SK-N-SH (cell line): ENCODE measurements around the gene CCNC. TPM values are rescaled to one million over a fixed set of nuclear protein-coding genes. Genes with fewer than 3 reads are reported as not detected.

Experiments used
- CTCF ChIA-PET: fragments of 300-600, 350-600 bp; formaldehyde crosslinking; extraction: SDS; loops from one replicate; lab custom pipeline; 2021; lab: Yijun Ruan, JAX
- POLR2A ChIA-PET: fragments of 350-600 bp; sonication (Branson Sonifier 250); formaldehyde crosslinking; extraction: SDS; loops from one replicate; lab custom pipeline; 2020; ENCODE audit warnings: antibody characterized with exemption, inconsistent platforms; lab: Yijun Ruan, JAX
- DNase-seq: peaks from one replicate; pipeline ENCODE4 v3.0.0; 2012
- H2AFZ ChIP-seq: fragments of 200-600 bp; sonication (generic); 2 replicates; pipeline ENCODE4 v1.8.1; 2016; ENCODE audit warnings: antibody characterized with exemption, mild to moderate bottlenecking, low read depth
- H3F3A ChIP-seq: fragments of 200-600 bp; sonication (generic); replicated peaks from 2 replicates; pipeline ENCODE3; 2016; ENCODE audit warnings: antibody characterized with exemption, mild to moderate bottlenecking; ENCODE audit not compliant: insufficient read depth
- H3K27ac ChIP-seq, 2 experiments: fragments of 200-500 bp in 1 of 2; fragments of 200-600 bp in 1 of 2; sonication (Bioruptor generic) in 1 of 2; sonication (generic), shearing (Covaris generic) in 1 of 2; 2 replicates each; pipeline versions ENCODE4 v1.5.1 to v1.6.1; 2014 to 2016; ENCODE audit warnings: low read depth in 2 of 2, inconsistent platforms in 1 of 2, low read length in 1 of 2, mild to moderate bottlenecking in 1 of 2, mixed read lengths in 1 of 2
- H3K27me3 ChIP-seq: fragments of 200-600 bp; sonication (generic), shearing (Covaris generic); 2 replicates; pipeline ENCODE4 v1.6.1; 2016; ENCODE audit warnings: mixed run types; ENCODE audit not compliant: insufficient read depth
- H3K36me3 ChIP-seq, 2 experiments: fragments of 200-500 bp in 1 of 2; fragments of 200-600 bp in 1 of 2; sonication (Bioruptor generic) in 1 of 2; sonication (generic) in 1 of 2; replicated peaks in 1 of 2; 2 replicates each; pipeline versions ENCODE3 to v1.5.1; 2014 to 2016; ENCODE audit warnings: low read length in 1 of 2, mild to moderate bottlenecking in 1 of 2; ENCODE audit not compliant: insufficient read depth in 2 of 2, control insufficient read depth in 1 of 2
- H3K4me1 ChIP-seq, 2 experiments: fragments of 200-500 bp in 1 of 2; fragments of 200-600 bp in 1 of 2; sonication (Bioruptor generic) in 1 of 2; sonication (generic), shearing (Covaris generic) in 1 of 2; 2 replicates each; pipeline versions ENCODE4 v1.5.1 to v1.6.1; 2014 to 2016; ENCODE audit warnings: low read depth in 1 of 2, low read length in 1 of 2, mixed run types in 1 of 2; ENCODE audit not compliant: insufficient read depth in 2 of 2, control insufficient read depth in 1 of 2
- H3K4me2 ChIP-seq: fragments of 200-600 bp; sonication (generic), shearing (Covaris generic); 2 replicates; pipeline ENCODE4 v1.6.1; 2017; ENCODE audit warnings: mixed run types
- H3K4me3 ChIP-seq, 2 experiments: fragments of 200-500 bp in 1 of 2; fragments of 200-600 bp in 1 of 2; sonication (Bioruptor generic) in 1 of 2; sonication (generic), shearing (Covaris generic) in 1 of 2; 2 replicates each; pipeline versions ENCODE4 v1.5.1 to v1.8.1; 2014 to 2016; ENCODE audit warnings: low read depth in 2 of 2, inconsistent platforms in 1 of 2, low read length in 1 of 2, mild to moderate bottlenecking in 1 of 2, mixed read lengths in 1 of 2, moderate library complexity in 1 of 2
- H3K79me2 ChIP-seq: fragments of 200-600 bp; sonication (generic); 2 replicates; pipeline ENCODE4 v1.8.1; 2017; ENCODE audit warnings: mild to moderate bottlenecking; ENCODE audit not compliant: insufficient read depth
- H3K9ac ChIP-seq: fragments of 200-600 bp; sonication (generic); 2 replicates; pipeline ENCODE4 v1.6.1; 2017; ENCODE audit warnings: mixed run types
- H3K9me2 ChIP-seq: fragments of 200-600 bp; sonication (generic); 2 replicates; pipeline ENCODE4 v1.6.1; 2017; ENCODE audit warnings: mixed run types
- H3K9me3 ChIP-seq: fragments of 200-600 bp; sonication (generic); 2 replicates; pipeline ENCODE4 v1.6.1; 2017; ENCODE audit warnings: mixed run types, mild to moderate bottlenecking, moderate library complexity
- H4K20me1 ChIP-seq: fragments of 200-600 bp; sonication (generic); 2 replicates; pipeline ENCODE4 v1.6.1; 2017; ENCODE audit warnings: mild to moderate bottlenecking, mixed run types; ENCODE audit not compliant: insufficient read depth
- ELF1 ChIP-seq: IDR thresholded peaks from 2 replicates; pipeline ENCODE4 v1.4.0; 2012
- EZH2phosphoT487 ChIP-seq: fragments of 200-600 bp; sonication (generic); IDR thresholded peaks from 2 replicates; pipeline ENCODE4 v1.6.1; 2017; ENCODE audit warnings: low read depth, mixed run types, mild to moderate bottlenecking, antibody characterized with exemption, moderate library complexity, borderline replicate concordance
- FOSL2 ChIP-seq: IDR thresholded peaks from 2 replicates; pipeline ENCODE4 v1.4.0; 2012; ENCODE audit warnings: low read depth, mild to moderate bottlenecking, moderate library complexity, borderline replicate concordance
- FOXJ3 ChIP-seq: sonication (generic); formaldehyde crosslinking; IDR thresholded peaks from 2 replicates; pipeline ENCODE4 v1.5.1; 2020; ENCODE audit warnings: mild to moderate bottlenecking, missing genetic modification reagents
- FOXM1 ChIP-seq: IDR thresholded peaks from 2 replicates; pipeline ENCODE4 v1.4.0; 2012; ENCODE audit warnings: low read depth, mild to moderate bottlenecking
- JUND ChIP-seq: IDR thresholded peaks from 2 replicates; pipeline ENCODE4 v1.4.0; 2012
- MEF2A ChIP-seq: IDR thresholded peaks from 2 replicates; pipeline ENCODE4 v1.4.0; 2012; ENCODE audit warnings: low read depth, borderline replicate concordance
- MXI1 ChIP-seq: IDR thresholded peaks from 2 replicates; pipeline ENCODE4 v1.6.1; 2012; ENCODE audit warnings: mild to moderate bottlenecking, low read depth, low read length, improper control_type of control experiment
- NFIC ChIP-seq: IDR thresholded peaks from 2 replicates; pipeline ENCODE4 v1.4.0; 2012; ENCODE audit warnings: borderline replicate concordance
- POLR2AphosphoS5 ChIP-seq: IDR thresholded peaks from 2 replicates; pipeline ENCODE4 v1.6.1; 2012; ENCODE audit warnings: low read depth, low read length
- RAD21 ChIP-seq: IDR thresholded peaks from 2 replicates; pipeline ENCODE4 v1.6.1; 2012; ENCODE audit warnings: mild to moderate bottlenecking, low read length
- RCOR1 ChIP-seq: fragments of 150-350 bp; IDR thresholded peaks from 2 replicates; pipeline ENCODE4 v1.6.1; 2017; ENCODE audit warnings: antibody characterized with exemption, low read length
- SMC3 ChIP-seq: IDR thresholded peaks from 2 replicates; pipeline ENCODE4 v1.6.1; 2012; ENCODE audit warnings: low read depth, low read length, improper control_type of control experiment
- TAF1 ChIP-seq: IDR thresholded peaks from 2 replicates; pipeline ENCODE4 v1.6.1; 2012; ENCODE audit warnings: low read depth, mild to moderate bottlenecking, low read length, moderate library complexity, borderline replicate concordance
- TCF12 ChIP-seq: IDR thresholded peaks from 2 replicates; pipeline ENCODE4 v1.4.0; 2012
- YY1 ChIP-seq: IDR thresholded peaks from 2 replicates; pipeline ENCODE4 v1.4.0; 2012; ENCODE audit warnings: low read depth, mild to moderate bottlenecking
- WGBS: methylation state at CpG from one replicate; pipeline ENCODE4 v1.1.6; 2017; ENCODE audit warnings: low lambda C conversion rate; 5-methylcytosine and 5-hydroxymethylcytosine counted together
- polyA plus RNA-seq, 3 experiments: library from polyadenylated mRNA; depleted of rRNA; stranded (reverse); fragments of >200 nt; gene quantifications; 2 replicates each; pipeline ENCODE4 v1.2.3, GENCODE V29; 2012
- TF ChIP-seq, protein P1 (sequence below): IDR thresholded peaks from 2 replicates; pipeline ENCODE4 v1.4.0; 2012; ENCODE audit warnings: low read depth
- TF ChIP-seq, protein P2 (sequence below): IDR thresholded peaks from 2 replicates; pipeline ENCODE4 v1.6.1; 2012; ENCODE audit warnings: mild to moderate bottlenecking, low read depth, low read length, moderate library complexity
- TF ChIP-seq, protein P3 (sequence below): IDR thresholded peaks from 2 replicates; pipeline ENCODE4 v1.4.0; 2012; ENCODE audit warnings: low read depth, borderline replicate concordance

The CCNC gene
- polyA plus RNA-seq, 1 of the 3 experiments (the other 2 are of a cell fraction) = 16.0 TPM

DNA sequence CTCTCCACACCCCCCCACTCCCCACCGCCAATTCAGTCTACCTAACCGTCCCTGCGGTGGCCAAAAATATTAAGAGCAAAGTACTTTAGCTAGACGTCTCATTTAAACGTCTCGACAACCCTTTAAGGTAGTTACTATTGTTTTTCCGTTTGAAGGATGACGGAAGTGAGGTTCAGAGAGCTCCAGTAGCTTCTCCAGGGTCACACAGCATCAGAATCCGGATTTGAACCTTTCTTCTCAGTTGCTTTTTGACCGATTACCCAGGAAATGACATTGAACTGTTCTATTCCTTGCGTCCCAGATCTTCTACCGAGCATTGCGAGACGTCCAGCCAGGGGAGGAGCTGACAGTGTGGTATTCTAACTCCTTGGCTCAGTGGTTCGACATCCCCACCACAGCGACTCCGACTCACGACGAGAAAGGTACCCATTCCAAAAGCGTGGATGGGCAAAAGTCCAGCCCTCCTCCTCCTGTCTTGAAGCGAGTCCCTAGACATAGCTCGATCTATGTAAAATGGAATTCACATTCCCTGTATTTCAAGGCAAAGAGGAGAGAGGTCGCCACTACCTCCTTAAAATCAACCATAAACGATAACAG lies 40.5 kb upstream of the CCNC start:
- 25% methylated on average over 24 of the region's 24 CpGs for WGBS
- CTCF ChIA-PET = interaction anchor here (0.9 to 1.3 kb wide), 4 partner anchors 18 to 140 kb away, joined by 3 to 4 read pairs (median 4); no protein-coding TSS in a partner anchor

More for the DNA sequence above, 40.5 kb upstream of the CCNC start:
- Histone ChIP-seq H4K20me1 (no peaks in the 10 kb centered on the region), H3K27ac (no peak overlapping the region), H3K79me2 (no peaks in the 10 kb centered on the region), H3K9ac (no peak overlapping the region), H3K4me1 (peaks cover 3 to 4% of the 10 kb centered on the region in 2 experiments; a peak in 3 of 4 replicates), H3K9me3 (no peaks in the 10 kb centered on the region), H3F3A (no peaks in the 10 kb centered on the region), H3K27me3 (peaks cover 89% of the 10 kb centered on the region), H3K4me2 (no peak overlapping the region), H2AFZ (no peak overlapping the region), H3K9me2 (no peaks in the 10 kb centered on the region), H3K4me3 (no peak overlapping the region), H3K36me3 (no peaks in the 10 kb centered on the region)
- POLR2A ChIA-PET = no interaction called here
- no peak for DNase-seq
- no peak for TF ChIP-seq MEF2A
- TF ChIP-seq MXI1 = no peak
- TF ChIP-seq NFIC = no peak
- no peak for TF ChIP-seq SMC3
- TF ChIP-seq JUND = no peak
- TF ChIP-seq, protein P1, sequence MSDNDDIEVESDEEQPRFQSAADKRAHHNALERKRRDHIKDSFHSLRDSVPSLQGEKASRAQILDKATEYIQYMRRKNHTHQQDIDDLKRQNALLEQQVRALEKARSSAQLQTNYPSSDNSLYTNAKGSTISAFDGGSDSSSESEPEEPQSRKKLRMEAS = no peak
- TF ChIP-seq POLR2AphosphoS5 = no peak
- no peak for TF ChIP-seq FOSL2
- TF ChIP-seq YY1 = no peak
- no peak for TF ChIP-seq RAD21
- no peak for TF ChIP-seq EZH2phosphoT487
- no peak for TF ChIP-seq FOXM1
- TF ChIP-seq FOXJ3 (CRISPR knock-in tag) = no peak
- TF ChIP-seq TCF12 = no peak
- TF ChIP-seq ELF1 = no peak
- TF ChIP-seq, protein P2, sequence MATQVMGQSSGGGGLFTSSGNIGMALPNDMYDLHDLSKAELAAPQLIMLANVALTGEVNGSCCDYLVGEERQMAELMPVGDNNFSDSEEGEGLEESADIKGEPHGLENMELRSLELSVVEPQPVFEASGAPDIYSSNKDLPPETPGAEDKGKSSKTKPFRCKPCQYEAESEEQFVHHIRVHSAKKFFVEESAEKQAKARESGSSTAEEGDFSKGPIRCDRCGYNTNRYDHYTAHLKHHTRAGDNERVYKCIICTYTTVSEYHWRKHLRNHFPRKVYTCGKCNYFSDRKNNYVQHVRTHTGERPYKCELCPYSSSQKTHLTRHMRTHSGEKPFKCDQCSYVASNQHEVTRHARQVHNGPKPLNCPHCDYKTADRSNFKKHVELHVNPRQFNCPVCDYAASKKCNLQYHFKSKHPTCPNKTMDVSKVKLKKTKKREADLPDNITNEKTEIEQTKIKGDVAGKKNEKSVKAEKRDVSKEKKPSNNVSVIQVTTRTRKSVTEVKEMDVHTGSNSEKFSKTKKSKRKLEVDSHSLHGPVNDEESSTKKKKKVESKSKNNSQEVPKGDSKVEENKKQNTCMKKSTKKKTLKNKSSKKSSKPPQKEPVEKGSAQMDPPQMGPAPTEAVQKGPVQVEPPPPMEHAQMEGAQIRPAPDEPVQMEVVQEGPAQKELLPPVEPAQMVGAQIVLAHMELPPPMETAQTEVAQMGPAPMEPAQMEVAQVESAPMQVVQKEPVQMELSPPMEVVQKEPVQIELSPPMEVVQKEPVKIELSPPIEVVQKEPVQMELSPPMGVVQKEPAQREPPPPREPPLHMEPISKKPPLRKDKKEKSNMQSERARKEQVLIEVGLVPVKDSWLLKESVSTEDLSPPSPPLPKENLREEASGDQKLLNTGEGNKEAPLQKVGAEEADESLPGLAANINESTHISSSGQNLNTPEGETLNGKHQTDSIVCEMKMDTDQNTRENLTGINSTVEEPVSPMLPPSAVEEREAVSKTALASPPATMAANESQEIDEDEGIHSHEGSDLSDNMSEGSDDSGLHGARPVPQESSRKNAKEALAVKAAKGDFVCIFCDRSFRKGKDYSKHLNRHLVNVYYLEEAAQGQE = no peak
- TF ChIP-seq, protein P3, sequence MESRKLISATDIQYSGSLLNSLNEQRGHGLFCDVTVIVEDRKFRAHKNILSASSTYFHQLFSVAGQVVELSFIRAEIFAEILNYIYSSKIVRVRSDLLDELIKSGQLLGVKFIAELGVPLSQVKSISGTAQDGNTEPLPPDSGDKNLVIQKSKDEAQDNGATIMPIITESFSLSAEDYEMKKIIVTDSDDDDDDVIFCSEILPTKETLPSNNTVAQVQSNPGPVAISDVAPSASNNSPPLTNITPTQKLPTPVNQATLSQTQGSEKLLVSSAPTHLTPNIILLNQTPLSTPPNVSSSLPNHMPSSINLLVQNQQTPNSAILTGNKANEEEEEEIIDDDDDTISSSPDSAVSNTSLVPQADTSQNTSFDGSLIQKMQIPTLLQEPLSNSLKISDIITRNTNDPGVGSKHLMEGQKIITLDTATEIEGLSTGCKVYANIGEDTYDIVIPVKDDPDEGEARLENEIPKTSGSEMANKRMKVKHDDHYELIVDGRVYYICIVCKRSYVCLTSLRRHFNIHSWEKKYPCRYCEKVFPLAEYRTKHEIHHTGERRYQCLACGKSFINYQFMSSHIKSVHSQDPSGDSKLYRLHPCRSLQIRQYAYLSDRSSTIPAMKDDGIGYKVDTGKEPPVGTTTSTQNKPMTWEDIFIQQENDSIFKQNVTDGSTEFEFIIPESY = no peak
- no peak for TF ChIP-seq TAF1
- no peak for TF ChIP-seq RCOR1
